Epithelial cell of proximal tubule (primary cell): ENCODE results near the gene TEPSIN. TPM values are rescaled to one million over a fixed set of nuclear protein-coding genes. Genes with fewer than 3 reads are reported as not detected.

Source experiments
- DNase-seq: peaks from one replicate; pipeline ENCODE4 v3.0.0-alpha.2; 2011; ENCODE audit warnings: low read depth
- H3K4me3 ChIP-seq: 2 replicates; pipeline ENCODE4 v1.5.1; 2011; ENCODE audit warnings: low read depth, mild to moderate bottlenecking, low read length
- total RNA-seq: library from RNA; depleted of rRNA; stranded (reverse); fragments of >200 nt; gene quantifications from 2 replicates; pipeline ENCODE4 v1.2.3, GENCODE V29; 2015
- TF ChIP-seq, protein P1 (sequence below): conservative IDR thresholded peaks from 2 replicates; pipeline ENCODE4 v1.5.1; 2012; ENCODE audit warnings: low read depth, mild to moderate bottlenecking, low read length

The TEPSIN gene
- total RNA-seq, 1 donor from 2014 or later = 37.3 TPM

DNA sequence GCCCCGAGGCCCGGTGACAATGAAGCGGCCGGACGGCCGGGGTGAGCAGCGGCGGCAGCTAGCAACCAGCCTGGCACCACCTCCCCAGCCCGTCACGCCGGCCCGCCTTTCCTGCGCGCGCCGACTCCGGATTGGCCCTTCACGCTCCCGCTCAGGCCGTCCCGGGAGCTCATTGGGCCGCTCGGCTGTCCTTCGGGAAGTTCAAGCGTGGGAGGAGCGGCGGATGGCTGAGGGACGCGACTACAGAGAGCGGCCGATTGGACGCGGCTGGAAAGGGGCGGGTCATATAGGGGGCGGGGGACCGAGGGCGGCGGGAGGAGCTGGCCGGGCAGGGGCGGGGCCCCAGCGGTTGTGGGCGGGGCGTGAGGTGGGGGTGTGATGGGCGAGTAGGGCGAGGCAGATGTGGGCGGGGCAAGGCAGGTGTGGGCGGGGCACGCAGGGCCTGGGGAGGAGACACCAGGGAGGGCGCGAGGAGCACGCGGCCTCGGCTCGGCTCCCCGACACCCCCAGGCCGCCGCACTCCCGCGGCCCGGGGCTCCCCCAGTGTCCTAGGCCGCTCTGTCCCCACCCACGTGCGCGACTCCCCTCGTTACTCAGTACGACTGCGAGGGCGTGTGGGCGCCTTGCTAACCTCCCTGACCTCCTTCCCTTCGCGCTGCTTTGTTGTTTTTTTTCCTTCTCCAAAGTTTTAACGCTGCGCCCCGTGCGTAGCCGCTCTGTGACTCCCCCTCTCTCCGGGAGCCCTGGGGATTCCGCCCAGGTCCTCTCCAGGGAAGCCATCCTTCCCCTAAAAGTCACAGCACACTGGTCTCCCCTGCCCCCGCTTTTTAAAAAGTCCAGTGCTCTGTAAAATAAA, 15.7 kb downstream of the TEPSIN start, which contains the start of gene CEP131:
Gene CEP131, minus strand, starts transcription at position 60 of the 856 bp plus-strand sequence. CDS start 2,909 bp downstream, outside the sequence.
- peak; percentile 58 for DNase-seq
- peak within 1 kb of the TSS; percentile 81 for H3K4me3 ChIP-seq
- TF ChIP-seq, protein P1, sequence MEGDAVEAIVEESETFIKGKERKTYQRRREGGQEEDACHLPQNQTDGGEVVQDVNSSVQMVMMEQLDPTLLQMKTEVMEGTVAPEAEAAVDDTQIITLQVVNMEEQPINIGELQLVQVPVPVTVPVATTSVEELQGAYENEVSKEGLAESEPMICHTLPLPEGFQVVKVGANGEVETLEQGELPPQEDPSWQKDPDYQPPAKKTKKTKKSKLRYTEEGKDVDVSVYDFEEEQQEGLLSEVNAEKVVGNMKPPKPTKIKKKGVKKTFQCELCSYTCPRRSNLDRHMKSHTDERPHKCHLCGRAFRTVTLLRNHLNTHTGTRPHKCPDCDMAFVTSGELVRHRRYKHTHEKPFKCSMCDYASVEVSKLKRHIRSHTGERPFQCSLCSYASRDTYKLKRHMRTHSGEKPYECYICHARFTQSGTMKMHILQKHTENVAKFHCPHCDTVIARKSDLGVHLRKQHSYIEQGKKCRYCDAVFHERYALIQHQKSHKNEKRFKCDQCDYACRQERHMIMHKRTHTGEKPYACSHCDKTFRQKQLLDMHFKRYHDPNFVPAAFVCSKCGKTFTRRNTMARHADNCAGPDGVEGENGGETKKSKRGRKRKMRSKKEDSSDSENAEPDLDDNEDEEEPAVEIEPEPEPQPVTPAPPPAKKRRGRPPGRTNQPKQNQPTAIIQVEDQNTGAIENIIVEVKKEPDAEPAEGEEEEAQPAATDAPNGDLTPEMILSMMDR = no peak

DNA sequence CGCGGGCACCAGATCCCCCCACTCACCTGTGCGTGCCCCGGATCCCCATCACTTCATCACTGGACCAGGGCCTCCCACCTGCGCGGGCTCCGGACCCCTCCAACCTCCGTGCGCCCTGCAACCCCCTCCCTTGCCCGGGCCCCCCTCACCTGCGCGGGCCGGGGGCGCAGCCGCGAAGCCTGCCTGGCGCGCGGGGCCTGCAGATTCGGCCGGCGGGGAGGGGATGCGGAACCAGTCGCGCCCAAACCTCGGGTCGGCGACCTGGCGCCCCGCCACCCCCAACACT, 16.3 kb downstream of the TEPSIN start:
- no peak for DNase-seq
- TF ChIP-seq, protein P1 = no peak

DNA sequence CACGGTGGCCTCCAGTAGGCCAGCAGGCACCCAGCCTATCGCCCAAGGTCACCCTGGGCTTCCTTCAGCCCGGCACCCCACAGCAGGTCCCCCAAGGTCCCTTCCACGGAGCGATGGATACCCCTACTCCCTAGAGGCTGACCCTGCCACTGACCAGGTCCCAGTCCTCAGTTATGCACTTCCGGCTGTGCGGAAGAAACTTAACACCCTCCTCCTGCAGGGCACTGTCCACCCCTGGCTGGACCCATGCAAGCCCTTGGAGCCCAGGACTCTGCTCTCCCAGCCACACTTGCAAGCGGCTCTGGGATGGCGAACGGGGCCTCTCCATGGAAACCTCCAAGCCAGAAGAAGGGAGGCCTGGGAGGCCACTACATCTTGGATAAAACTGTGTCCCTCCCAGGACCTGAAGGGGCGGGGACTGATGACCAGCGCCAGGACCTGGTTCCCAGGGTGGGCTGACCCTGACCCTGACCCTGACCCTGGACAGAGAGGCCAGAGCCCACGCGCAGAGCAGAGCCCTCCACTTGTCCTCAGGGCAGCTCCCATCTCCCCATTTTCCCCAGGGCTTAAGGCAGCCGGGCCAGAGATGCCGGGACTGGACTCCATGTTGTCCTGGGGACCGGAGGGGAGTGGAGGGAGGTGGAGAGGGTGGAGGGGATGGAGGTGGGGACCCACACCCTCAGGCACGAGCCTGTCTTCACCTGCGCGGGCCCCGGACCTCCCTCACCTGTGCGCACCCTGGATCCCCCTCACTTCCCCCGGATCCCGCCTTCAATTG, 16.8 kb downstream of the TEPSIN start:
- TF ChIP-seq, protein P1 = no peak
- DNase-seq = no peak
- peak overlapping the region; percentile 81 for H3K4me3 ChIP-seq

More for the DNA sequence above, 16.3 kb downstream of the TEPSIN start:
- peak overlapping the region; percentile 81 for H3K4me3 ChIP-seq

DNA sequence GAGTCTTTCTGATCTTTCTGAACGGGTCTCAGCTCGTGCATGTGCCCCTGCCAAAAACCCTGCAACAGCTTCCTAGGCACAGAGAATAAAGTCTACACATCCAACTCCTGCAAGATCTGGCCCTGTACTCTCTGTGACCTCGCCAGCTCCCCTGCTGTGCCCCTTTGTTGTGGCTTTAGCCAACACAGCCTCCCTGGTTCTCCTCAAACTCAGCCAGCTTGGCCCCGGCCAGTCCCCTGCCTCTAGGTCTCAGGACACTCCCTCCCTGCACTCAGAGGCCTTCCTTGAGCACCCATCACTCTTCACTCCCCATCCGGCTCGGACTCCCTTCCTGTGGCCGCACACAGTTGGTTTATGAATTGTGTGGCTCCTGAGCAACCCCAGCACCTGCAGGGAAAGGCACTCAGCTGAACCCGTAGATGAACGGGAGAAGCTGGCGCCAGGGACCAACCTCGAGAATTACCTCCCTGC, 17.4 kb downstream of the TEPSIN start:
- no peak for DNase-seq
- TF ChIP-seq, protein P1 = no peak
- H3K4me3 ChIP-seq = peak overlapping the region; percentile 81

DNA sequence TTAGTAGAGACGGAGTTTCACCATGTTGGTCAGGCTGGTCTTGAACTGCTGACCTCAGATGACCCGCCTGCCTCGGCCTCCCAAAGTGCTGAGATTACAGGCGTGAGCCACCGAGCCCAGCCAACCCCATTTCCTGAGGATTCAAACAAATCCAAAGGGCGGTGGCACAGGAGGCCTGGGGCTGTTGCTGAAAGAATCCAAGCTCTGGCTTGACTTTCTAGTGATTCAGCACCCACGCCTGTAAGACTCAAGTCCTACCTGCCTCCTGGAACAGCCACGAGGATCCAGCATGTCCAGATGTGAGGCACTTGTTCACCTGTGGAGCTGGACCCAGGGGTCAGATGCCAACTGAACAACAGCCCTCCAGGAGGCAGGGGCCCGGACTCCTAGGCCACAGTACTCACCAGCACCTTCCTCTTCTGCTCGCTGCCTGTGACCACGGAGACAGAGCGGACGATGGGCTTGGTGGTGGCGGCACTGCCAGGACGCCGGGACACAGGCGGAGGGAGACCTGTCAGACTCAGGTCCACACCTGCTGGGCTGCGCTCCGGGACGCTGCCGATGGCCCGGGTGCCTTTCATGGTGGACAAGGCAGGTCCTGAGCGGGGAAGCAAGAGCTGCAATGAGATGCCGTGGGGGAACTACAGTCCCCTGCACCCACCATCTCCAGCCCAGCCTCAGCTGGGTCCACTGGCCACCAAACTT, 19.2 kb downstream of the TEPSIN start:
- DNase-seq = no peak
- TF ChIP-seq, protein P1 = no peak
- H3K4me3 ChIP-seq = no peak overlapping the region

DNA sequence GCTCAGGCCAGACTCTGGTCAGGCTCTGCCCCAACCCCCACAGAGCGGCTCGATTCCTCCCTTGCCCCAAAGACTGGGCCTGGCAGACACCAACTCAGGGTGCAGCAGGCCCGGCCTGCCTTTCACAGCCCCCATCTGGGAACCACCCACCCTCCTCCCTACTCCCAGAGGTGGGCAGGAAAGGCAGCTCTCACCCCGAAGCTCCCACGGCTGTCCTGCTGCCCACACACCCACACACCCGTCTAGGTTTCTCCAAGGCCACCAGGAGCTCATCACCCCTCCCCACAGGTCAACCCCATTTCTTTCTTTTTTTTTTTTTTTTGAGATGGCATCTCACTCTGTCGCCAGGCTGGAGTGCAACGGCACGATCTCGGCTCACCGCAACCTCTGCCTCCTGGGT, 19.9 kb downstream of the TEPSIN start:
- no peak for DNase-seq
- no peak overlapping the region for H3K4me3 ChIP-seq
- TF ChIP-seq, protein P1 = no peak
